ENCODE measurements around the gene LYPD6B.

DNA sequence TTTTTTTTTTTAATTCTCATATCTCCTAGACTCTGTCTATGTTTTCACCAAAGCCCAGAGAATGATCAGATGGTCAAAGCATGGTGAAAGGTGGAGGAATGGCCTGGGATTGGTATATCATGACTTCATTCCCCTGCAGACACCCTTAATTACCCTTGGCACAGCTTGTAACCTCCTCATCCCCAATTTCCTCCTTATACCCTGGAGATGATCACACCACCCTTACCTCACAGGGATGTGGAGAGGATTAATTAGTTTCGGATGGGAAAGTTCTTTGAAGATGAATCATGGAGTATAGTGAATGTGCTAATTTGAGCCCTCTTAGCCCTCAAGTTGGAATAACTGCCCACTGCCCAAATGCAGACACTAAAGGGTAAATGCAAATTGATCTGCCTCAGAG lies 153.9 kb downstream of the LYPD6B start:
- no peak for TF ChIP-seq TEAD4 (IDR thresholded peaks at IDR 0.05; ENCODE audit: borderline replicate concordance, insufficient read depth)
- TF ChIP-seq RFX5 (IDR thresholded peaks at IDR 0.05; ENCODE audit: low read length), result no peak
- no peak for TF ChIP-seq RAD21 (IDR thresholded peaks at IDR 0.05; ENCODE audit: low read length)
- TF ChIP-seq, protein P1, sequence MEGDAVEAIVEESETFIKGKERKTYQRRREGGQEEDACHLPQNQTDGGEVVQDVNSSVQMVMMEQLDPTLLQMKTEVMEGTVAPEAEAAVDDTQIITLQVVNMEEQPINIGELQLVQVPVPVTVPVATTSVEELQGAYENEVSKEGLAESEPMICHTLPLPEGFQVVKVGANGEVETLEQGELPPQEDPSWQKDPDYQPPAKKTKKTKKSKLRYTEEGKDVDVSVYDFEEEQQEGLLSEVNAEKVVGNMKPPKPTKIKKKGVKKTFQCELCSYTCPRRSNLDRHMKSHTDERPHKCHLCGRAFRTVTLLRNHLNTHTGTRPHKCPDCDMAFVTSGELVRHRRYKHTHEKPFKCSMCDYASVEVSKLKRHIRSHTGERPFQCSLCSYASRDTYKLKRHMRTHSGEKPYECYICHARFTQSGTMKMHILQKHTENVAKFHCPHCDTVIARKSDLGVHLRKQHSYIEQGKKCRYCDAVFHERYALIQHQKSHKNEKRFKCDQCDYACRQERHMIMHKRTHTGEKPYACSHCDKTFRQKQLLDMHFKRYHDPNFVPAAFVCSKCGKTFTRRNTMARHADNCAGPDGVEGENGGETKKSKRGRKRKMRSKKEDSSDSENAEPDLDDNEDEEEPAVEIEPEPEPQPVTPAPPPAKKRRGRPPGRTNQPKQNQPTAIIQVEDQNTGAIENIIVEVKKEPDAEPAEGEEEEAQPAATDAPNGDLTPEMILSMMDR (IDR thresholded peaks at IDR 0.05), result no peak
- no peak for TF ChIP-seq TAF1 (IDR thresholded peaks at IDR 0.05; ENCODE audit: borderline replicate concordance, low read depth, low read length)
- no peak for TF ChIP-seq ELF1 (IDR thresholded peaks at IDR 0.05)
- TF ChIP-seq YY1 (IDR thresholded peaks at IDR 0.05; ENCODE audit: low read depth), result no peak
- no peak for TF ChIP-seq EP300 (IDR thresholded peaks at IDR 0.05; ENCODE audit: borderline replicate concordance in 1 of 2, low read depth in 1 of 2, low read length in 1 of 2)
- no peak for TF ChIP-seq SMC3 (IDR thresholded peaks at IDR 0.05; ENCODE audit: low read depth, low read length)
- TF ChIP-seq POLR2AphosphoS5 (IDR thresholded peaks at IDR 0.05; ENCODE audit: low read depth, low read length), result no peak
- TF ChIP-seq GABPA (IDR thresholded peaks at IDR 0.05; ENCODE audit: low read depth), result no peak
- no peak for TF ChIP-seq SIN3A (IDR thresholded peaks at IDR 0.05; ENCODE audit: borderline replicate concordance, low read depth, low read length)
- no peak for TF ChIP-seq MAX (IDR thresholded peaks at IDR 0.05; ENCODE audit: low read depth)

All from SK-N-SH (cell line).